ENCODE results near the gene PPM1H.

PPM1H gene

GRCh38 chr12:62771828-62772227 is 163.1 kb downstream of the PPM1H start:
- no peak overlapping the region for H3K9ac ChIP-seq (ENCODE audit: low read length)
- no peaks in the 10 kb centered on the region for H3K9me3 ChIP-seq (ENCODE audit: low read length)
- no peaks in the 10 kb centered on the region for H4K20me1 ChIP-seq (ENCODE audit: insufficient read depth, low read length)
- no peak for TF ChIP-seq CTCF (IDR thresholded peaks at IDR 0.05; ENCODE audit: low read length)
- no peak for TF ChIP-seq EZH2 (IDR thresholded peaks at IDR 0.05; ENCODE audit: borderline replicate concordance, low read length)
- no peak overlapping the region for H3K4me2 ChIP-seq (ENCODE audit: low read length)
- no peaks in the 10 kb centered on the region for H3K79me2 ChIP-seq (ENCODE audit: insufficient read depth, low read length)
- no peaks in the 10 kb centered on the region for H3K36me3 ChIP-seq (ENCODE audit: insufficient read depth, low read length)
- H3K4me1 ChIP-seq (ENCODE audit: insufficient read depth, low read length, severe bottlenecking), result no peaks in the 10 kb centered on the region
- H3K27ac ChIP-seq (ENCODE audit: low read depth, low read length, poor library complexity, severe bottlenecking), result no peak overlapping the region
- H3K4me3 ChIP-seq (ENCODE audit: low read depth, low read length, poor library complexity, severe bottlenecking), result no peak overlapping the region
- no peaks in the 10 kb centered on the region for H3F3A ChIP-seq (ENCODE audit: insufficient read depth, low read length)
- H3K9me2 ChIP-seq (ENCODE audit: low read depth, low read length), result no peaks in the 10 kb centered on the region
- no peaks in the 10 kb centered on the region; the same call in 1 of the 2 replicates for H3K27me3 ChIP-seq (ENCODE audit: insufficient read depth, low read length)
- H2AFZ ChIP-seq (ENCODE audit: low read length), result no peak overlapping the region

GRCh38 chr12:62770381-62770780 is 164.6 kb downstream of the PPM1H start:
- Histone ChIP-seq H3K4me1 (ENCODE audit: insufficient read depth, low read length, severe bottlenecking) (no peaks in the 10 kb centered on the region), H3F3A (ENCODE audit: insufficient read depth, low read length) (no peaks in the 10 kb centered on the region), H4K20me1 (ENCODE audit: insufficient read depth, low read length) (no peaks in the 10 kb centered on the region), H3K9ac (ENCODE audit: low read length) (no peak overlapping the region), H3K9me3 (ENCODE audit: low read length) (no peaks in the 10 kb centered on the region), H3K27ac (ENCODE audit: low read depth, low read length, poor library complexity, severe bottlenecking) (no peak overlapping the region), H3K27me3 (ENCODE audit: insufficient read depth, low read length) (no peaks in the 10 kb centered on the region; the same call in 1 of the 2 replicates), H3K36me3 (ENCODE audit: insufficient read depth, low read length) (no peaks in the 10 kb centered on the region), H3K9me2 (ENCODE audit: low read depth, low read length) (no peaks in the 10 kb centered on the region), H3K4me3 (ENCODE audit: low read depth, low read length, poor library complexity, severe bottlenecking) (no peak overlapping the region), H3K79me2 (ENCODE audit: insufficient read depth, low read length) (no peaks in the 10 kb centered on the region), H2AFZ (ENCODE audit: low read length) (no peak overlapping the region), H3K4me2 (ENCODE audit: low read length) (no peak overlapping the region)
- no peak for TF ChIP-seq EZH2 (IDR thresholded peaks at IDR 0.05; ENCODE audit: borderline replicate concordance, low read length)
- TF ChIP-seq CTCF (IDR thresholded peaks at IDR 0.05; ENCODE audit: low read length), result no peak

- Histone ChIP-seq H3K79me2 (ENCODE audit: insufficient read depth, low read length) (no peaks in the 10 kb centered on the region), H3K27ac (ENCODE audit: low read depth, low read length, poor library complexity, severe bottlenecking) (no peak overlapping the region), H3K27me3 (ENCODE audit: insufficient read depth, low read length) (no peaks in the 10 kb centered on the region; the same call in 1 of the 2 replicates), H3F3A (ENCODE audit: insufficient read depth, low read length) (no peaks in the 10 kb centered on the region), H3K4me3 (ENCODE audit: low read depth, low read length, poor library complexity, severe bottlenecking) (no peak overlapping the region), H3K4me2 (ENCODE audit: low read length) (no peak overlapping the region), H3K9ac (ENCODE audit: low read length) (no peak overlapping the region), H3K36me3 (ENCODE audit: insufficient read depth, low read length) (no peaks in the 10 kb centered on the region), H2AFZ (ENCODE audit: low read length) (no peak overlapping the region), H3K9me2 (ENCODE audit: low read depth, low read length) (no peaks in the 10 kb centered on the region), H4K20me1 (ENCODE audit: insufficient read depth, low read length) (no peaks in the 10 kb centered on the region), H3K9me3 (ENCODE audit: low read length) (no peaks in the 10 kb centered on the region), H3K4me1 (ENCODE audit: insufficient read depth, low read length, severe bottlenecking) (no peaks in the 10 kb centered on the region)
- TF ChIP-seq CTCF (IDR thresholded peaks at IDR 0.05; ENCODE audit: low read length) (no peak), EZH2 (IDR thresholded peaks at IDR 0.05; ENCODE audit: borderline replicate concordance, low read length) (no peak)
Measured at GRCh38 chr12:62769076-62769619, 165.8 kb downstream of the PPM1H start.

All from OCI-LY1 (cell line).